Thoracic aorta (tissue), 2 donors: ENCODE data around the gene PCK1. TPM values are rescaled to one million over a fixed set of nuclear protein-coding genes. Genes with fewer than 3 reads are reported as not detected.

Experiments used
- ATAC-seq: fragments of 150-250 bp; one replicate; pipeline ENCODE4 v1.8.0; 2017; ENCODE audit warnings: low read depth; ENCODE audit not compliant: insufficient number of reproducible peaks, low FRiP score
- DNase-seq: peaks from one replicate; pipeline ENCODE4 v3.0.0-alpha.2; 2020; ENCODE audit warnings: low spot score
- H3K27ac ChIP-seq, 2 donors: fragments of 200-600 bp; sonication (generic); 1 replicate in 1 of 2; 2 replicates in 1 of 2; pipeline ENCODE4 v1.5.1; 2016; ENCODE audit warnings: mild to moderate bottlenecking in 2 of 2, moderate library complexity in 2 of 2
- H3K27me3 ChIP-seq: fragments of 200-600 bp; sonication (generic); replicated peaks from 2 replicates; pipeline ENCODE4 v1.6.0; 2016; ENCODE audit warnings: mild to moderate bottlenecking; ENCODE audit not compliant: insufficient read depth
- H3K36me3 ChIP-seq: fragments of 200-600 bp; sonication (generic); one replicate; pipeline ENCODE4 v1.5.1; 2016
- H3K4me1 ChIP-seq, 2 donors: fragments of 200-600 bp; sonication (generic); 1 replicate in 1 of 2; 2 replicates in 1 of 2; pipeline versions ENCODE4 v1.5.1 to v1.6.0; 2016; ENCODE audit warnings: low read depth in 2 of 2, mild to moderate bottlenecking in 1 of 2; ENCODE audit not compliant: control insufficient read depth in 1 of 2
- H3K4me3 ChIP-seq: fragments of 200-600 bp; sonication (generic); 2 replicates; pipeline ENCODE4 v1.5.1; 2016; ENCODE audit warnings: mild to moderate bottlenecking
- H3K9me3 ChIP-seq: fragments of 200-600 bp; sonication (generic); 2 replicates; pipeline ENCODE4 v1.5.1; 2016
- total RNA-seq, 2 donors: library from RNA; depleted of rRNA; stranded (reverse); fragments of >200 nt; gene quantifications; one replicate each; pipeline versions ENCODE4 v1.1.0 to v1.2.3, GENCODE V29; 2016
- TF ChIP-seq, protein P1 (sequence below): fragments of 200-600 bp; sonication (generic); IDR thresholded peaks from one replicate; pipeline ENCODE4 v1.5.1; 2019; ENCODE audit warnings: antibody characterized with exemption

PCK1 gene
- total RNA-seq, 2 donors from 2014 or later, result 0.56 to 4.2 TPM

GRCh38 chr20:57566803-57567459 is 6.0 kb downstream of the PCK1 start:
- TF ChIP-seq, protein P1, sequence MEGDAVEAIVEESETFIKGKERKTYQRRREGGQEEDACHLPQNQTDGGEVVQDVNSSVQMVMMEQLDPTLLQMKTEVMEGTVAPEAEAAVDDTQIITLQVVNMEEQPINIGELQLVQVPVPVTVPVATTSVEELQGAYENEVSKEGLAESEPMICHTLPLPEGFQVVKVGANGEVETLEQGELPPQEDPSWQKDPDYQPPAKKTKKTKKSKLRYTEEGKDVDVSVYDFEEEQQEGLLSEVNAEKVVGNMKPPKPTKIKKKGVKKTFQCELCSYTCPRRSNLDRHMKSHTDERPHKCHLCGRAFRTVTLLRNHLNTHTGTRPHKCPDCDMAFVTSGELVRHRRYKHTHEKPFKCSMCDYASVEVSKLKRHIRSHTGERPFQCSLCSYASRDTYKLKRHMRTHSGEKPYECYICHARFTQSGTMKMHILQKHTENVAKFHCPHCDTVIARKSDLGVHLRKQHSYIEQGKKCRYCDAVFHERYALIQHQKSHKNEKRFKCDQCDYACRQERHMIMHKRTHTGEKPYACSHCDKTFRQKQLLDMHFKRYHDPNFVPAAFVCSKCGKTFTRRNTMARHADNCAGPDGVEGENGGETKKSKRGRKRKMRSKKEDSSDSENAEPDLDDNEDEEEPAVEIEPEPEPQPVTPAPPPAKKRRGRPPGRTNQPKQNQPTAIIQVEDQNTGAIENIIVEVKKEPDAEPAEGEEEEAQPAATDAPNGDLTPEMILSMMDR, result no peak
- ATAC-seq (no peak), DNase-seq (no peak)
- H3K4me1 ChIP-seq, result no peaks in the 10 kb centered on the region
- no peaks in the 10 kb centered on the region for H3K36me3 ChIP-seq
- H3K27ac ChIP-seq, result no peak overlapping the region
- no peak overlapping the region for H3K4me3 ChIP-seq
- no peaks in the 10 kb centered on the region for H3K27me3 ChIP-seq
- no peaks in the 10 kb centered on the region for H3K9me3 ChIP-seq

GRCh38 chr20:57567471-57568079 is 6.7 kb downstream of the PCK1 start:
- no peaks in the 10 kb centered on the region for H3K27me3 ChIP-seq
- H3K4me3 ChIP-seq, result no peak overlapping the region
- ATAC-seq (no peak), DNase-seq (no peak)
- H3K36me3 ChIP-seq, result no peaks in the 10 kb centered on the region
- H3K9me3 ChIP-seq, result no peaks in the 10 kb centered on the region
- no peaks in the 10 kb centered on the region for H3K4me1 ChIP-seq
- no peak overlapping the region for H3K27ac ChIP-seq
- TF ChIP-seq, protein P1, result no peak

GRCh38 chr20:57568088-57568896 is 7.4 kb downstream of the PCK1 start:
- ATAC-seq, result no peak
- H3K9me3 ChIP-seq, result no peaks in the 10 kb centered on the region
- H3K36me3 ChIP-seq, result no peaks in the 10 kb centered on the region
- DNase-seq, result no peak
- no peak overlapping the region for H3K4me3 ChIP-seq
- no peaks in the 10 kb centered on the region for H3K27me3 ChIP-seq
- no peaks in the 10 kb centered on the region for H3K4me1 ChIP-seq
- TF ChIP-seq, protein P1, result no peak
- H3K27ac ChIP-seq, result no peak overlapping the region

- Histone ChIP-seq H3K27ac (no peak overlapping the region), H3K36me3 (no peaks in the 10 kb centered on the region), H3K4me1 (no peaks in the 10 kb centered on the region), H3K9me3 (no peaks in the 10 kb centered on the region), H3K27me3 (no peaks in the 10 kb centered on the region), H3K4me3 (no peak overlapping the region)
- no peak for DNase-seq
- TF ChIP-seq, protein P1, result no peak
- ATAC-seq, result no peak
Observed at GRCh38 chr20:57568960-57569359, 8.1 kb downstream of the PCK1 start.

- no peak for DNase-seq
- ATAC-seq, result no peak
Observed at GRCh38 chr20:57570145-57570850, 9.4 kb downstream of the PCK1 start.

More at GRCh38 chr20:57570145-57570850, 9.4 kb downstream of the PCK1 start:
- H3K4me3 ChIP-seq, result no peak overlapping the region
- H3K36me3 ChIP-seq, result no peaks in the 10 kb centered on the region
- no peaks in the 10 kb centered on the region for H3K9me3 ChIP-seq
- H3K4me1 ChIP-seq, result no peaks in the 10 kb centered on the region
- no peaks in the 10 kb centered on the region for H3K27me3 ChIP-seq
- TF ChIP-seq, protein P1, result no peak
- H3K27ac ChIP-seq, result no peak overlapping the region
